ENCODE data around the gene ZNF319. TPM values are rescaled to one million over a fixed set of nuclear protein-coding genes. Genes with fewer than 3 reads are reported as not detected.

ZNF319 gene
- polyA plus RNA-seq, 3 donors: 1.9 to 11.5 (median 4.7) TPM

DNA sequence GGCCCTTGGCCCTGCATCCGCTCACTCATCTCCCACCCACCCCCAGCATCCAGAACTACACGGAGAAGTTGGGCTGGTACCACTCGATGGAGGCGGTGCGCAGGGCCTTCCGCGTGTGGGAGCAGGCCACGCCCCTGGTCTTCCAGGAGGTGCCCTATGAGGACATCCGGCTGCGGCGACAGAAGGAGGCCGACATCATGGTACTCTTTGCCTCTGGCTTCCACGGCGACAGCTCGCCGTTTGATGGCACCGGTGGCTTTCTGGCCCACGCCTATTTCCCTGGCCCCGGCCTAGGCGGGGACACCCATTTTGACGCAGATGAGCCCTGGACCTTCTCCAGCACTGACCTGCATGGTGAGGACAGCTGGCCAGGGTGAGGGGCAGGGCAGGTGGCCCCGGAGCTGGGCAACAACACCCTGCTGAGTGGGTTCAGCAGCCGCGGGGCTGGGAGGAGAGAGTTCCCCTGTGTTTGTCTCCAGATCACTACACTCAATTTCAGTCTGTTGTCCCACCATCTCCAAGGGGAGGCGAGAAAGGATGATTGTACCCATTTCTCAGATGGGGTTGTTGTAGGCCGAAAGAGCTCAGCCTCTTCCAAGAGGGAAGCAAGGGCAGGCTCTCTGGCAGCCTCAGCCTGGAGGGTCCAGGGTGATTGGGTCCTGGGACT is 39.5 kb upstream of the ZNF319 start:
- H3K36me3 ChIP-seq (replicated peaks in 1 of 2; ENCODE audit: control insufficient read depth in 1 of 2, insufficient read depth in 2 of 2, low read length in 2 of 2): no peaks in the 10 kb centered on the region
- Mint-ChIP-seq H3K27me3 (ENCODE audit: low read depth in 3 of 3) (peaks cover 0 to 2% (median 0%) of the 10 kb centered on the region in 3 donors), H3K4me3 (no peak overlapping the region)

DNA sequence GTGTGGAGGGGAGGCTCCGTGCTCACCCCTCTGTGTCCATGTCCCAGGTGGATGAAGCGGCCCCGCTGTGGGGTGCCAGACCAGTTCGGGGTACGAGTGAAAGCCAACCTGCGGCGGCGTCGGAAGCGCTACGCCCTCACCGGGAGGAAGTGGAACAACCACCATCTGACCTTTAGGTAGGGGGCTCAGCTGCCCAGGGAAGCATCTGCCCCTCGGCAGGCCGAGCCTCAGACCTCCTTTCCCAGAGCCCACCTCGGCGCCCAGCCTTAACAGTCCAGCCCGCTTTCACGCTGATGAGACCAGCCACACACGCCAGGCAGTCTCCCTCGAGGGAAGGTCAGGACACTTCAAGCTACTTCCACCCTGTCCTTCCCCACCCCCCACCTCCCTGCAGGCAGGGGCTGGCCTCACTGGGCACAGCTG is 37.8 kb upstream of the ZNF319 start:
- WGBS (ENCODE audit: insufficient coverage): 98% methylated on average over 18 of the region's 20 CpGs
- Histone ChIP-seq H3K4me3 (replicated peaks in 1 of 3; ENCODE audit: low read depth in 2 of 3, low read length in 3 of 3) (no peak overlapping the region), H2AFZ (ENCODE audit: insufficient read depth, low read depth, low read length, poor library complexity, severe bottlenecking) (no peak overlapping the region), H3K27me3 (ENCODE audit: control insufficient read depth in 2 of 2, insufficient read depth in 2 of 2, low read length in 2 of 2) (no peaks in the 10 kb centered on the region), H3K9me3 (replicated peaks in 1 of 2; ENCODE audit: control insufficient read depth in 1 of 2, insufficient read depth in 1 of 2, low read length in 2 of 2) (no peaks in the 10 kb centered on the region), H3K4me2 (replicated peaks; ENCODE audit: extremely low read depth, low read length, poor library complexity, severe bottlenecking) (no peak overlapping the region), H3K36me3 (replicated peaks in 1 of 2; ENCODE audit: control insufficient read depth in 1 of 2, insufficient read depth in 2 of 2, low read length in 2 of 2) (no peaks in the 10 kb centered on the region), H3K27ac (ENCODE audit: low read depth in 1 of 2, low read length in 2 of 2) (no peak overlapping the region), H3K9ac (ENCODE audit: insufficient read depth, low read length, poor library complexity, severe bottlenecking) (no peak overlapping the region), H3K4me1 (ENCODE audit: control insufficient read depth in 1 of 2, insufficient read depth in 2 of 2, low read length in 2 of 2) (no peaks in the 10 kb centered on the region), H4K20me1 (ENCODE audit: insufficient read depth, low read length) (no peaks in the 10 kb centered on the region), H3K79me2 (ENCODE audit: insufficient read depth, low read length) (no peaks in the 10 kb centered on the region)
- Mint-ChIP-seq H3K27me3 (ENCODE audit: low read depth in 3 of 3) (peaks cover 0 to 2% (median 0%) of the 10 kb centered on the region in 3 donors), H3K36me3 (no peaks in the 10 kb centered on the region), H3K27ac (no peak overlapping the region), H3K4me1 (no peaks in the 10 kb centered on the region), H3K4me3 (no peak overlapping the region), H3K9me3 (peaks cover 0 to 2% (median 0%) of the 10 kb centered on the region in 7 donors)
- intact Hi-C loops (cut with micrococcal nuclease): no loop called here
- no peak for DNase-seq
- TF ChIP-seq, protein P1, sequence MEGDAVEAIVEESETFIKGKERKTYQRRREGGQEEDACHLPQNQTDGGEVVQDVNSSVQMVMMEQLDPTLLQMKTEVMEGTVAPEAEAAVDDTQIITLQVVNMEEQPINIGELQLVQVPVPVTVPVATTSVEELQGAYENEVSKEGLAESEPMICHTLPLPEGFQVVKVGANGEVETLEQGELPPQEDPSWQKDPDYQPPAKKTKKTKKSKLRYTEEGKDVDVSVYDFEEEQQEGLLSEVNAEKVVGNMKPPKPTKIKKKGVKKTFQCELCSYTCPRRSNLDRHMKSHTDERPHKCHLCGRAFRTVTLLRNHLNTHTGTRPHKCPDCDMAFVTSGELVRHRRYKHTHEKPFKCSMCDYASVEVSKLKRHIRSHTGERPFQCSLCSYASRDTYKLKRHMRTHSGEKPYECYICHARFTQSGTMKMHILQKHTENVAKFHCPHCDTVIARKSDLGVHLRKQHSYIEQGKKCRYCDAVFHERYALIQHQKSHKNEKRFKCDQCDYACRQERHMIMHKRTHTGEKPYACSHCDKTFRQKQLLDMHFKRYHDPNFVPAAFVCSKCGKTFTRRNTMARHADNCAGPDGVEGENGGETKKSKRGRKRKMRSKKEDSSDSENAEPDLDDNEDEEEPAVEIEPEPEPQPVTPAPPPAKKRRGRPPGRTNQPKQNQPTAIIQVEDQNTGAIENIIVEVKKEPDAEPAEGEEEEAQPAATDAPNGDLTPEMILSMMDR (IDR thresholded peaks at IDR 0.05): no peak

More for the DNA sequence above, 39.5 kb upstream of the ZNF319 start:
- Mint-ChIP-seq H3K36me3 (no peaks in the 10 kb centered on the region), H3K4me1 (no peaks in the 10 kb centered on the region), H3K9me3 (peaks cover 0 to 2% (median 0%) of the 10 kb centered on the region in 7 donors), H3K27ac (no peak overlapping the region)
- TF ChIP-seq, protein P1 (IDR thresholded peaks at IDR 0.05): no peak
- Histone ChIP-seq H3K9me3 (replicated peaks in 1 of 2; ENCODE audit: control insufficient read depth in 1 of 2, insufficient read depth in 1 of 2, low read length in 2 of 2) (no peaks in the 10 kb centered on the region), H2AFZ (ENCODE audit: insufficient read depth, low read depth, low read length, poor library complexity, severe bottlenecking) (no peak overlapping the region), H3K79me2 (ENCODE audit: insufficient read depth, low read length) (no peaks in the 10 kb centered on the region), H3K4me1 (ENCODE audit: control insufficient read depth in 1 of 2, insufficient read depth in 2 of 2, low read length in 2 of 2) (no peaks in the 10 kb centered on the region), H4K20me1 (ENCODE audit: insufficient read depth, low read length) (no peaks in the 10 kb centered on the region), H3K4me3 (replicated peaks in 1 of 3; ENCODE audit: low read depth in 2 of 3, low read length in 3 of 3) (no peak overlapping the region), H3K27ac (ENCODE audit: low read depth in 1 of 2, low read length in 2 of 2) (no peak overlapping the region), H3K9ac (ENCODE audit: insufficient read depth, low read length, poor library complexity, severe bottlenecking) (no peak overlapping the region), H3K27me3 (ENCODE audit: control insufficient read depth in 2 of 2, insufficient read depth in 2 of 2, low read length in 2 of 2) (no peaks in the 10 kb centered on the region), H3K4me2 (replicated peaks; ENCODE audit: extremely low read depth, low read length, poor library complexity, severe bottlenecking) (no peak overlapping the region)
- intact Hi-C loops (cut with micrococcal nuclease): no loop called here
- WGBS (ENCODE audit: insufficient coverage): 96% methylated on average over 22 of the region's 26 CpGs
- no peak for DNase-seq

All from CD14-positive monocyte (primary cell).